Endothelial cell of umbilical vein (primary cell): ENCODE results near the gene OMD. TPM values are rescaled to one million over a fixed set of nuclear protein-coding genes. Genes with fewer than 3 reads are reported as not detected.

Source experiments
- BruUV-seq: library from RNA; stranded (reverse); fragments of 400-500 nt; replicated peaks from 2 replicates; lab custom pipeline; 2021; lab: Mats Ljungman, UMichigan
- CTCF ChIA-PET: fragments of 300-600, 350-600 bp; sonication (Branson Sonifier 250); formaldehyde crosslinking; loops from one replicate; lab custom pipeline; 2021; ENCODE audit warnings: antibody characterized with exemption, inconsistent platforms; lab: Charles Lee
- POLR2A ChIA-PET: fragments of 300-600, 350-600 bp; sonication (Branson Sonifier 250); formaldehyde crosslinking; loops from one replicate; lab custom pipeline; 2021; ENCODE audit warnings: antibody characterized with exemption, inconsistent platforms; lab: Charles Lee
- DNase-seq: peaks from one replicate; pipeline ENCODE4 v3.0.0-alpha.2; 2011; ENCODE audit warnings: low read depth, low spot score
- FAIRE-seq: peaks from 2 replicates; lab custom pipeline; 2011; peaks lifted over from hg19 to GRCh38; lab: Jason Lieb, UNC
- H2AFZ ChIP-seq: 2 replicates; pipeline ENCODE4 v1.6.0; 2012; ENCODE audit warnings: low read depth, low read length, control low read depth, inconsistent platforms
- H3K27ac ChIP-seq: 2 replicates; pipeline ENCODE4 v1.5.1; 2011; ENCODE audit warnings: low read depth, mild to moderate bottlenecking, control low read depth, low read length, moderate library complexity; ENCODE audit not compliant: insufficient read depth
- H3K27me3 ChIP-seq, 2 experiments: 2 replicates each; pipeline versions ENCODE4 v1.6.0 to v1.6.1; 2011; ENCODE audit warnings: low read length in 2 of 2, mixed read lengths in 1 of 2; ENCODE audit not compliant: control insufficient read depth in 2 of 2, insufficient read depth in 2 of 2
- H3K36me3 ChIP-seq, 2 experiments: 2 replicates in 1 of 2; 3 replicates in 1 of 2; pipeline ENCODE4 v1.5.1; 2011; ENCODE audit warnings: low read length in 2 of 2, mild to moderate bottlenecking in 1 of 2, moderate library complexity in 1 of 2; ENCODE audit not compliant: control insufficient read depth in 2 of 2, insufficient read depth in 2 of 2; ENCODE audit errors: extremely low read depth in 1 of 2
- H3K4me1 ChIP-seq: 3 replicates; pipeline ENCODE4 v1.5.1; 2011; ENCODE audit warnings: mild to moderate bottlenecking, low read length; ENCODE audit not compliant: control insufficient read depth, insufficient read depth; ENCODE audit errors: extremely low read depth
- H3K4me2 ChIP-seq: 2 replicates; pipeline ENCODE4 v1.6.1; 2011; ENCODE audit warnings: low read length, control low read depth, mixed read lengths; ENCODE audit not compliant: insufficient read depth
- H3K4me3 ChIP-seq, 3 experiments: fragments of 200-600 bp in 1 of 3; sonication (generic), shearing (Covaris generic) in 1 of 3; replicated peaks in 1 of 3; 2 replicates each; pipeline ENCODE4 v1.5.1; 2011 to 2016; ENCODE audit warnings: control low read depth in 3 of 3, low read length in 3 of 3, mild to moderate bottlenecking in 2 of 3, inconsistent platforms in 1 of 3, low read depth in 1 of 3, moderate library complexity in 1 of 3; ENCODE audit not compliant: insufficient read depth in 1 of 3
- H3K79me2 ChIP-seq: 2 replicates; pipeline ENCODE4 v1.6.0; 2012; ENCODE audit warnings: low read length, inconsistent platforms; ENCODE audit not compliant: control insufficient read depth, insufficient read depth
- H3K9ac ChIP-seq: replicated peaks from 2 replicates; pipeline ENCODE3; 2011; ENCODE audit warnings: low read length, control low read depth; ENCODE audit not compliant: insufficient read depth; ENCODE audit errors: extremely low read depth
- H3K9me1 ChIP-seq: replicated peaks from 3 replicates; pipeline ENCODE4 v1.6.0; 2011; ENCODE audit warnings: mild to moderate bottlenecking, low read length; ENCODE audit not compliant: control insufficient read depth, insufficient read depth; ENCODE audit errors: extremely low read depth
- H3K9me3 ChIP-seq: replicated peaks from 2 replicates; pipeline ENCODE4 v1.5.1; 2012; ENCODE audit warnings: low read length, inconsistent platforms; ENCODE audit not compliant: control insufficient read depth, insufficient read depth
- H4K20me1 ChIP-seq: replicated peaks from 2 replicates; pipeline ENCODE3; 2011; ENCODE audit warnings: mild to moderate bottlenecking, low read length; ENCODE audit not compliant: control insufficient read depth, insufficient read depth; ENCODE audit errors: extremely low read depth
- EZH2 ChIP-seq: IDR thresholded peaks from 2 replicates; pipeline ENCODE4 v1.6.1; 2012; ENCODE audit warnings: borderline replicate concordance, low read depth, mild to moderate bottlenecking, moderate library complexity, low read length, inconsistent platforms; ENCODE audit not compliant: severe bottlenecking
- FOS ChIP-seq: IDR thresholded peaks from 2 replicates; pipeline ENCODE4 v1.6.1; 2011; ENCODE audit warnings: mild to moderate bottlenecking, low read length, moderate library complexity, borderline replicate concordance; ENCODE audit not compliant: insufficient read depth
- GATA2 ChIP-seq: IDR thresholded peaks from 2 replicates; pipeline ENCODE4 v1.7.0; 2011; ENCODE audit warnings: low read depth, mild to moderate bottlenecking, moderate library complexity, mixed read lengths, low read length; ENCODE audit not compliant: insufficient read length, insufficient read depth
- JUN ChIP-seq: IDR thresholded peaks from 2 replicates; pipeline ENCODE4 v1.6.1; 2011; ENCODE audit warnings: borderline replicate concordance, low read depth; ENCODE audit not compliant: insufficient read length, insufficient read depth
- MYC ChIP-seq: IDR thresholded peaks from one replicate; pipeline ENCODE4 v1.6.1; 2011; ENCODE audit warnings: mild to moderate bottlenecking, low read depth, low read length
- POLR2A ChIP-seq: IDR thresholded peaks from 2 replicates; pipeline ENCODE4 v1.6.1; 2012; ENCODE audit warnings: low read depth, mild to moderate bottlenecking, control low read depth, low read length
- POLR2AphosphoS5 ChIP-seq: IDR thresholded peaks from 2 replicates; pipeline ENCODE4 v1.6.1; 2012; ENCODE audit warnings: low read depth, mild to moderate bottlenecking, control low read depth, low read length, moderate library complexity; ENCODE audit not compliant: insufficient read depth
- dilution Hi-C: fragments of 300-500 bp; cut with MboI; formaldehyde crosslinking; loops from one replicate; pipeline ENCODE4 v1.15.0; 2019; ENCODE audit warnings: low sequenced_read_pairs; ENCODE audit not compliant: extremely low pct_ligation_motif_present
- intact Hi-C: fragments of 100-400 bp; cut with micrococcal nuclease; formaldehyde crosslinking; loops from one replicate; pipeline ENCODE4 v1.10.0; 2022
- polyA plus RNA-seq, 4 experiments: library from polyadenylated mRNA; depleted of rRNA in 3 of 4; stranded (reverse) in 3 of 4; unstranded in 1 of 4; fragments of >200 nt; gene quantifications; 2 replicates each; pipeline versions ENCODE4 v1.2.1 to v1.2.3, GENCODE V29; 2011 to 2012; ENCODE audit warnings: missing spikeins in 1 of 4
- total RNA-seq: library from RNA; stranded (reverse); gene quantifications from 2 replicates; pipeline ENCODE4 v1.2.3, GENCODE V29; 2021
- TF ChIP-seq, protein P1 (sequence below): IDR thresholded peaks from 2 replicates; pipeline ENCODE4 v1.6.1; 2011; ENCODE audit not compliant: insufficient read depth, insufficient read length
- TF ChIP-seq, protein P2 (sequence below), 2 donors: IDR thresholded peaks; 1 replicate in 1 of 2; 2 replicates in 1 of 2; pipeline ENCODE4 v1.5.1; 2011; ENCODE audit warnings: low read length in 2 of 2, mild to moderate bottlenecking in 2 of 2, moderate library complexity in 2 of 2, control low read depth in 1 of 2, inconsistent platforms in 1 of 2, low read depth in 1 of 2; ENCODE audit not compliant: insufficient read depth in 1 of 2; ENCODE audit errors: extremely low read depth in 1 of 2

Gene OMD
- total and polyA plus RNA-seq, 2 donors (not counting 3 experiments of a cell fraction or from before 2014, with no cell fraction given): not detected

DNA sequence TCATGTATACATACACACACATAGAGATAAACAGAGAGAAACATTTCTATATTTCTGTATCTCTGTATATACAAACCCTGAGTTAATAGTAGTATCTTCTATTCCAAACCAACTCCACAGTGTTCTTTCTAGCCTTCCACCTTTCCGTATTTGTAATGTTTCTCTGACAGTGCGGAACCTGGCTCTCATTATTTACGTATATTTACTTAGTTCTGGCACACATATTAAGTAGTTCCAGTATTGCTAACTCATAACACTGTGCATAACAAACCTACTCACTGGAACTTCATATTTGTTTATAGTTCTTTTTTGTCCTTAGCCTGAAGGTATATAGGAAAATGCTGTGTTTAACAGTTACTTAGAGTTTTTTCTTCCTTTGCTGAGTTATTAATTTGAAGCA lies 26.4 kb downstream of the OMD start:
- Histone ChIP-seq H3K27me3 (no peaks in the 10 kb centered on the region), H3K36me3 (no peaks in the 10 kb centered on the region), H3K9me1 (no peaks in the 10 kb centered on the region), H3K9ac (no peak overlapping the region), H2AFZ (no peak overlapping the region), H3K4me1 (no peaks in the 10 kb centered on the region), H3K4me3 (no peak overlapping the region), H3K4me2 (no peak overlapping the region), H3K9me3 (no peaks in the 10 kb centered on the region), H4K20me1 (no peaks in the 10 kb centered on the region), H3K79me2 (no peaks in the 10 kb centered on the region), H3K27ac (no peak overlapping the region)
- dilution Hi-C loops (no loop called here), intact Hi-C loops (no loop called here)
- ChIA-PET CTCF (no interaction called here), POLR2A (no interaction called here)
- DNase-seq: no peak
- TF ChIP-seq EZH2 (no peak), POLR2A (no peak), FOS (no peak), MYC (no peak), GATA2 (no peak)
- TF ChIP-seq, protein P1, sequence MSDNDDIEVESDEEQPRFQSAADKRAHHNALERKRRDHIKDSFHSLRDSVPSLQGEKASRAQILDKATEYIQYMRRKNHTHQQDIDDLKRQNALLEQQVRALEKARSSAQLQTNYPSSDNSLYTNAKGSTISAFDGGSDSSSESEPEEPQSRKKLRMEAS: no peak
- no TSS peak for BruUV-seq
- FAIRE-seq: no peak

DNA sequence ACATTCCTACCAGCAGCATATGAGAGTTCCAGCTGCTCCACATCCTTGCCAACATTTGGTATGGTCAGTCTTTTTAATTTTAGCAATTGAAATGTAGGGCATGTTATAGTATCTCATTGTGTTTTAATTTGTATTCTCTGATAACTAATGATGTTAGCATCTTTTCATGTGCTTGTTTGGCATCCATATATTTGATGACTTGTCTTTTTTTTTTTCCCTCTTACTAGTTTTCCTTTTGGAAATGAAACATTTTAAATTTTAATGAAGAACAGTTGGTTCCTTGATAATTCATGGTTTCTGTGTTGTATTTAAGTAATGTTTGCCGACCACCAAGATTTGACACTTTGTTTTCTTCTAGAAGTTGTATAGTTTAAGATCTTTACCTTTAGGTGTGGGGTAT lies 28.7 kb downstream of the OMD start:
- dilution Hi-C loops: no loop called here
- TF ChIP-seq JUN (no peak), POLR2A (no peak), EZH2 (no peak), FOS (no peak), POLR2AphosphoS5 (no peak), GATA2 (no peak), MYC (no peak)
- TF ChIP-seq, protein P2, sequence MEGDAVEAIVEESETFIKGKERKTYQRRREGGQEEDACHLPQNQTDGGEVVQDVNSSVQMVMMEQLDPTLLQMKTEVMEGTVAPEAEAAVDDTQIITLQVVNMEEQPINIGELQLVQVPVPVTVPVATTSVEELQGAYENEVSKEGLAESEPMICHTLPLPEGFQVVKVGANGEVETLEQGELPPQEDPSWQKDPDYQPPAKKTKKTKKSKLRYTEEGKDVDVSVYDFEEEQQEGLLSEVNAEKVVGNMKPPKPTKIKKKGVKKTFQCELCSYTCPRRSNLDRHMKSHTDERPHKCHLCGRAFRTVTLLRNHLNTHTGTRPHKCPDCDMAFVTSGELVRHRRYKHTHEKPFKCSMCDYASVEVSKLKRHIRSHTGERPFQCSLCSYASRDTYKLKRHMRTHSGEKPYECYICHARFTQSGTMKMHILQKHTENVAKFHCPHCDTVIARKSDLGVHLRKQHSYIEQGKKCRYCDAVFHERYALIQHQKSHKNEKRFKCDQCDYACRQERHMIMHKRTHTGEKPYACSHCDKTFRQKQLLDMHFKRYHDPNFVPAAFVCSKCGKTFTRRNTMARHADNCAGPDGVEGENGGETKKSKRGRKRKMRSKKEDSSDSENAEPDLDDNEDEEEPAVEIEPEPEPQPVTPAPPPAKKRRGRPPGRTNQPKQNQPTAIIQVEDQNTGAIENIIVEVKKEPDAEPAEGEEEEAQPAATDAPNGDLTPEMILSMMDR (IDR thresholded peaks at IDR 0.05; ENCODE audit: extremely low read depth in 1 of 2, insufficient read depth in 1 of 2, low read depth in 1 of 2, low read length in 2 of 2): no peak
- TF ChIP-seq, protein P1: no peak
- Histone ChIP-seq H3K9ac (no peak overlapping the region), H3K9me1 (no peaks in the 10 kb centered on the region), H3K4me3 (no peak overlapping the region), H2AFZ (no peak overlapping the region), H4K20me1 (no peaks in the 10 kb centered on the region), H3K79me2 (no peaks in the 10 kb centered on the region), H3K4me1 (no peaks in the 10 kb centered on the region), H3K4me2 (no peak overlapping the region), H3K9me3 (no peaks in the 10 kb centered on the region), H3K36me3 (no peaks in the 10 kb centered on the region), H3K27ac (no peak overlapping the region), H3K27me3 (no peaks in the 10 kb centered on the region)
- intact Hi-C loops: no loop called here
- no peak for DNase-seq
- ChIA-PET CTCF (interaction anchor here (0.6 kb wide), 1 partner anchor 21 kb away, joined by 3 read pairs; no protein-coding TSS in a partner anchor), POLR2A (no interaction called here)
- no peak for FAIRE-seq
- no TSS peak for BruUV-seq
